K562 (cell line): ENCODE results near the gene SLCO2B1. TPM values are rescaled to one million over a fixed set of nuclear protein-coding genes. Genes with fewer than 3 reads are reported as not detected.

ENCODE experiments used
- ARHGAP35 ChIP-seq: fragments of 450-650 bp; IDR thresholded peaks from 2 replicates; pipeline ENCODE4 v1.6.1; 2018; ENCODE audit not compliant: partially characterized antibody
- BRCA1 ChIP-seq, 2 experiments: fragments of 450-650 bp in 1 of 2; sonication (generic) in 1 of 2; formaldehyde crosslinking in 1 of 2; IDR thresholded peaks; 2 replicates each; pipeline versions ENCODE4 v1.5.0 to v1.6.1; 2017 to 2020; ENCODE audit warnings: mild to moderate bottlenecking in 1 of 2, missing genetic modification reagents in 1 of 2
- COPS2 ChIP-seq: fragments of 450-650 bp; conservative IDR thresholded peaks from 2 replicates; pipeline ENCODE4 v1.6.1; 2016; ENCODE audit warnings: mild to moderate bottlenecking, moderate library complexity
- CREM ChIP-seq: IDR thresholded peaks from 2 replicates; pipeline ENCODE4 v1.6.1; 2014; ENCODE audit warnings: antibody characterized with exemption, low read depth
- DPF2 ChIP-seq: fragments of 450-650 bp; IDR thresholded peaks from 2 replicates; pipeline ENCODE4 v1.6.1; 2016
- ETV5 ChIP-seq: sonication (generic); formaldehyde crosslinking; IDR thresholded peaks from 2 replicates; pipeline ENCODE4 v1.4.0; 2020; ENCODE audit warnings: low read depth, mild to moderate bottlenecking, missing genetic modification reagents
- GABPA ChIP-seq: fragments of 200-800 bp; sonication (Bioruptor generic); conservative IDR thresholded peaks from 2 replicates; pipeline ENCODE4 v1.6.1; 2016; ENCODE audit warnings: low read depth, missing genetic modification characterization, missing compliant biosample characterization
- HDAC2 ChIP-seq: fragments of 450-650 bp; IDR thresholded peaks from 2 replicates; pipeline ENCODE4 v1.6.1; 2016; ENCODE audit warnings: mild to moderate bottlenecking
- LEF1 ChIP-seq: fragments of 450-650 bp; IDR thresholded peaks from 2 replicates; pipeline ENCODE4 v1.6.1; 2016; ENCODE audit warnings: mild to moderate bottlenecking
- MCM3 ChIP-seq: fragments of 450-650 bp; IDR thresholded peaks from 2 replicates; pipeline ENCODE4 v1.6.1; 2016
- MYBL2 ChIP-seq, 2 experiments: fragments of 450-650 bp in 1 of 2; sonication (generic) in 1 of 2; formaldehyde crosslinking in 1 of 2; IDR thresholded peaks; 2 replicates each; pipeline versions ENCODE4 v1.6.1 to v1.8.1; 2017 to 2022; ENCODE audit warnings: borderline replicate concordance in 1 of 2, inconsistent platforms in 1 of 2, low read depth in 1 of 2, mild to moderate bottlenecking in 1 of 2, missing genetic modification reagents in 1 of 2, moderate library complexity in 1 of 2
- NCOA6 ChIP-seq: fragments of 450-650 bp; IDR thresholded peaks from 2 replicates; pipeline ENCODE4 v1.6.1; 2017; ENCODE audit warnings: mild to moderate bottlenecking
- NCOR1 ChIP-seq: fragments of 450-650 bp; IDR thresholded peaks from 2 replicates; pipeline ENCODE4 v1.6.1; 2016; ENCODE audit warnings: mild to moderate bottlenecking, moderate library complexity
- NRF1 ChIP-seq, 2 experiments: fragments of 450-650 bp; IDR thresholded peaks in 1 of 2; conservative IDR thresholded peaks in 1 of 2; 2 replicates each; pipeline ENCODE4 v1.6.1; 2014; ENCODE audit warnings: mild to moderate bottlenecking in 2 of 2
- RBFOX2 ChIP-seq: fragments of 200-400 bp; formaldehyde crosslinking; IDR thresholded peaks from 2 replicates; pipeline ENCODE4 v1.6.1; 2017; ENCODE audit warnings: low read depth, mild to moderate bottlenecking, low read length, moderate library complexity
- RCOR1 ChIP-seq, 2 experiments: IDR thresholded peaks; 2 replicates each; pipeline ENCODE4 v1.6.1; 2012; ENCODE audit warnings: low read depth in 2 of 2, low read length in 2 of 2, borderline replicate concordance in 1 of 2, improper control_type of control experiment in 1 of 2
- STAT5B ChIP-seq: fragments of 250-450 bp; sonication (Bioruptor Pico); IDR thresholded peaks from 2 replicates; pipeline ENCODE4 v1.8.0; 2021; ENCODE audit warnings: mild to moderate bottlenecking, inconsistent platforms
- ZFP36 ChIP-seq: fragments of 150-350 bp; IDR thresholded peaks from 2 replicates; pipeline ENCODE4 v1.6.1; 2018; ENCODE audit warnings: low read length, low read depth; ENCODE audit not compliant: partially characterized antibody
- ZNF197 ChIP-seq: fragments of 200-800 bp; sonication (Bioruptor generic); IDR thresholded peaks from 2 replicates; pipeline ENCODE4 v1.6.1; 2016; ENCODE audit warnings: low read depth, missing genetic modification characterization, missing compliant biosample characterization
- polyA plus RNA-seq, 8 experiments: library from polyadenylated mRNA; depleted of rRNA in 4 of 8; stranded (reverse) in 5 of 8; unstranded in 3 of 8; fragments of >200 nt; fragmentation: Nextera tagmentation in 2 of 8; fragmentation: Illumina TruSeq in 1 of 8; extraction: Ambion mirVana in 2 of 8; extraction: Trizol in 1 of 8; gene quantifications; 2 replicates each; pipeline versions ENCODE4 v1.2.1 to v1.2.3, GENCODE V29; 2011 to 2014; ENCODE audit warnings: inconsistent platforms in 1 of 8, missing spikeins in 1 of 8
- total RNA-seq, 7 experiments: library from RNA; depleted of rRNA in 6 of 7; stranded (reverse); fragments of >200 nt in 6 of 7; fragmentation: Illumina TruSeq in 2 of 7; extraction: Trizol in 2 of 7; gene quantifications; 2 replicates each; pipeline versions ENCODE4 v1.2.1 to v1.2.3, GENCODE V29; 2011 to 2021; ENCODE audit warnings: low replicate concordance in 1 of 7
- TF ChIP-seq, protein P1 (sequence below), 2 experiments: IDR thresholded peaks; 2 replicates each; pipeline ENCODE4 v1.6.1; 2011; ENCODE audit warnings: borderline replicate concordance in 1 of 2, control low read depth in 1 of 2, low read depth in 1 of 2, low read length in 1 of 2, mild to moderate bottlenecking in 1 of 2, mixed read lengths in 1 of 2, moderate library complexity in 1 of 2; ENCODE audit not compliant: insufficient read depth in 1 of 2, insufficient read length in 1 of 2, poor library complexity in 1 of 2, severe bottlenecking in 1 of 2; ENCODE audit errors: extremely low read depth in 1 of 2
- TF ChIP-seq, protein P2 (sequence below): fragments of 250-450 bp; sonication (Bioruptor Pico); IDR thresholded peaks from 2 replicates; pipeline ENCODE4 v1.5.0; 2022; ENCODE audit warnings: mild to moderate bottlenecking
- TF ChIP-seq, protein P3 (sequence below): fragments of 250-450 bp; sonication (Bioruptor Pico); IDR thresholded peaks from 2 replicates; pipeline ENCODE4 v1.4.0; 2020
- TF ChIP-seq, protein P4 (sequence below): fragments of 250-450 bp; sonication (Bioruptor Pico); IDR thresholded peaks from 2 replicates; pipeline ENCODE4 v1.5.1; 2021; ENCODE audit warnings: mild to moderate bottlenecking

The SLCO2B1 gene
- total and polyA plus RNA-seq, 9 of the 15 experiments (the other 6 are each of a cell fraction or from before 2014, with no cell fraction given): 0.70 to 14.7 (median 7.6) TPM

DNA sequence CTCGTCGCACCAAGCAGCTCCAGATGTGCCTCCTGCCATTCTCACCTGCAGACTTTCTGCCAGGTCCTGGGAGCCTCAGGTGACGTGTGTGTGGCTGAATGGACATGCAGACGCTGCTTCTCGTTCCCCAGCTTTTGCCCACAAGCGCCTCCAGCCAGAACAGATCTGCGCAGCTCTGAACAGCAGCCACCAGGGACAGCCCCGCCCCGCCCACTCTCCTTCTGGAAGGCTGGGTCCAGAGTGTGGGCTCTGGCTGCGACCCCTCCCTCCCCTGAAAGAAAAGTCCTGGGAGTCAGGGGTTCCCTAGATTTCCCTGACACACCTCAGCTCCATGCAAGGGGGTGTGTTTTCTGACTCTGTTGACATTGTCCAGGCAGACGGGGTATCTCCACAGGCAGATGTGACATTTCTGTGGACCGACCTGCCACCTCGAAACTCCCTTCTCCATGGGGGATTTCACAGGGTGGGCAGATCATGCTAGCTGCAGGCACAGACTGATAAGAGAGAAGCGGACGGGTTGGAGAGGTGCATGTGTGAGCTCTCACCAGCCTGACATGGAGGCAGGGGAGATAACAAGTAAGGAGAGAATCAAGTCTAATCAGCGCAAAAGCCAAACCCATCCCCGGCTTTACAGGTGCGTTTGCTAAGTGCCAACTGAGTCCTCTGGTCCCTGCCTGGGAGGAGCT lies 19.8 kb downstream of the SLCO2B1 start (continued):
- TF ChIP-seq ETV5 (CRISPR knock-in tag) (no peak), NCOA6 (no peak), ARHGAP35 (no peak), HDAC2 (no peak), STAT5B (CRISPR knock-in tag) (no peak), ZNF197 (no peak), NRF1 (conservative IDR thresholded peaks at IDR 0.05 in 1 of 2, IDR thresholded peaks at IDR 0.05 in 1 of 2) (peak; percentile 43 to 48; a peak in 3 of 4 replicates), RCOR1 (IDR thresholded peaks at IDR 0.05; ENCODE audit: borderline replicate concordance in 1 of 2, low read depth in 2 of 2, low read length in 2 of 2) (no peak), RBFOX2 (no peak), CREM (no peak), DPF2 (no peak), NCOR1 (peak; percentile 52; the same call in 1 of the 2 replicates), ZFP36 (no peak), LEF1 (no peak), MYBL2 (IDR thresholded peaks at IDR 0.05; ENCODE audit: low read depth) (no peak), MYBL2 (CRISPR knock-in tag; IDR thresholded peaks at IDR 0.05; ENCODE audit: borderline replicate concordance) (no peak), MCM3 (no peak), BRCA1 (IDR thresholded peaks at IDR 0.05) (no peak), BRCA1 (CRISPR knock-in tag; IDR thresholded peaks at IDR 0.05) (no peak), COPS2 (no peak), GABPA (tag) (no peak)
- TF ChIP-seq, protein P1, sequence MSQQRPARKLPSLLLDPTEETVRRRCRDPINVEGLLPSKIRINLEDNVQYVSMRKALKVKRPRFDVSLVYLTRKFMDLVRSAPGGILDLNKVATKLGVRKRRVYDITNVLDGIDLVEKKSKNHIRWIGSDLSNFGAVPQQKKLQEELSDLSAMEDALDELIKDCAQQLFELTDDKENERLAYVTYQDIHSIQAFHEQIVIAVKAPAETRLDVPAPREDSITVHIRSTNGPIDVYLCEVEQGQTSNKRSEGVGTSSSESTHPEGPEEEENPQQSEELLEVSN (IDR thresholded peaks at IDR 0.05; ENCODE audit: borderline replicate concordance in 1 of 2, extremely low read depth in 1 of 2, insufficient read depth in 1 of 2, insufficient read length in 1 of 2, low read depth in 1 of 2, low read length in 1 of 2, poor library complexity in 1 of 2, severe bottlenecking in 1 of 2): no peak
- TF ChIP-seq, protein P2, sequence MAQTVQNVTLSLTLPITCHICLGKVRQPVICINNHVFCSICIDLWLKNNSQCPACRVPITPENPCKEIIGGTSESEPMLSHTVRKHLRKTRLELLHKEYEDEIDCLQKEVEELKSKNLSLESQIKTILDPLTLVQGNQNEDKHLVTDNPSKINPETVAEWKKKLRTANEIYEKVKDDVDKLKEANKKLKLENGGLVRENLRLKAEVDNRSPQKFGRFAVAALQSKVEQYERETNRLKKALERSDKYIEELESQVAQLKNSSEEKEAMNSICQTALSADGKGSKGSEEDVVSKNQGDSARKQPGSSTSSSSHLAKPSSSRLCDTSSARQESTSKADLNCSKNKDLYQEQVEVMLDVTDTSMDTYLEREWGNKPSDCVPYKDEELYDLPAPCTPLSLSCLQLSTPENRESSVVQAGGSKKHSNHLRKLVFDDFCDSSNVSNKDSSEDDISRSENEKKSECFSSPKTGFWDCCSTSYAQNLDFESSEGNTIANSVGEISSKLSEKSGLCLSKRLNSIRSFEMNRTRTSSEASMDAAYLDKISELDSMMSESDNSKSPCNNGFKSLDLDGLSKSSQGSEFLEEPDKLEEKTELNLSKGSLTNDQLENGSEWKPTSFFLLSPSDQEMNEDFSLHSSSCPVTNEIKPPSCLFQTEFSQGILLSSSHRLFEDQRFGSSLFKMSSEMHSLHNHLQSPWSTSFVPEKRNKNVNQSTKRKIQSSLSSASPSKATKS (CRISPR knock-in tag): no peak
- TF ChIP-seq, protein P3, sequence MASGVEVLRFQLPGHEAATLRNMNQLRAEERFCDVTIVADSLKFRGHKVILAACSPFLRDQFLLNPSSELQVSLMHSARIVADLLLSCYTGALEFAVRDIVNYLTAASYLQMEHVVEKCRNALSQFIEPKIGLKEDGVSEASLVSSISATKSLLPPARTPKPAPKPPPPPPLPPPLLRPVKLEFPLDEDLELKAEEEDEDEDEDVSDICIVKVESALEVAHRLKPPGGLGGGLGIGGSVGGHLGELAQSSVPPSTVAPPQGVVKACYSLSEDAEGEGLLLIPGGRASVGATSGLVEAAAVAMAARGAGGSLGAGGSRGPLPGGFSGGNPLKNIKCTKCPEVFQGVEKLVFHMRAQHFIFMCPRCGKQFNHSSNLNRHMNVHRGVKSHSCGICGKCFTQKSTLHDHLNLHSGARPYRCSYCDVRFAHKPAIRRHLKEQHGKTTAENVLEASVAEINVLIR: no peak
- TF ChIP-seq, protein P4, sequence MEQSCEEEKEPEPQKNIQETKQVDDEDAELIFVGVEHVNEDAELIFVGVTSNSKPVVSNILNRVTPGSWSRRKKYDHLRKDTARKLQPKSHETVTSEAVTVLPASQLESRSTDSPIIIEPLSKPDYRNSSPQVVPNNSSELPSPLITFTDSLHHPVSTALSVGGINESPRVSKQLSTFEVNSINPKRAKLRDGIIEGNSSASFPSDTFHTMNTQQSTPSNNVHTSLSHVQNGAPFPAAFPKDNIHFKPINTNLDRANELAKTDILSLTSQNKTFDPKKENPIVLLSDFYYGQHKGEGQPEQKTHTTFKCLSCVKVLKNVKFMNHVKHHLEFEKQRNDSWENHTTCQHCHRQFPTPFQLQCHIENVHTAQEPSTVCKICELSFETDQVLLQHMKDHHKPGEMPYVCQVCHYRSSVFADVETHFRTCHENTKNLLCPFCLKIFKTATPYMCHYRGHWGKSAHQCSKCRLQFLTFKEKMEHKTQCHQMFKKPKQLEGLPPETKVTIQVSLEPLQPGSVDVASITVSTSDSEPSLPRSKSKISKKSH: no peak
